GM12865 (cell line): ENCODE data around the gene AREL1.

Experiments used
- DNase-seq: peaks from one replicate; pipeline ENCODE4 v3.0.0; 2010; ENCODE audit warnings: low read depth
- H3K4me3 ChIP-seq: 2 replicates; pipeline ENCODE4 v1.5.1; 2011; ENCODE audit warnings: mild to moderate bottlenecking, low read depth, low read length, control low read depth
- CTCF ChIP-seq: IDR thresholded peaks from 2 replicates; pipeline ENCODE4 v1.5.1; 2011; ENCODE audit warnings: low read length, control low read depth, low read depth, inconsistent platforms; ENCODE audit not compliant: insufficient read depth; ENCODE audit errors: missing control alignments

The AREL1 gene

GRCh38 chr14:74655599-74656395 lies 57.1 kb downstream of the AREL1 start:
- H3K4me3 ChIP-seq = no peak overlapping the region
- no peak for DNase-seq
- no peak for TF ChIP-seq CTCF

- TF ChIP-seq CTCF = no peak
- H3K4me3 ChIP-seq = no peak overlapping the region
- DNase-seq = no peak
Measured at GRCh38 chr14:74654931-74655330, 57.9 kb downstream of the AREL1 start.

- DNase-seq = no peak
- no peak for TF ChIP-seq CTCF
- no peak overlapping the region for H3K4me3 ChIP-seq
Measured at GRCh38 chr14:74653386-74654138, 59.3 kb downstream of the AREL1 start.

- DNase-seq = no peak
- no peak for TF ChIP-seq CTCF
- H3K4me3 ChIP-seq = no peak overlapping the region
Measured at GRCh38 chr14:74652541-74652940, 60.3 kb downstream of the AREL1 start.

- H3K4me3 ChIP-seq = no peak overlapping the region
- no peak for TF ChIP-seq CTCF
- DNase-seq = no peak
Measured at GRCh38 chr14:74650927-74651686, 61.8 kb downstream of the AREL1 start.

GRCh38 chr14:74649673-74650072 lies 63.2 kb downstream of the AREL1 start:
- TF ChIP-seq CTCF = no peak
- no peak for DNase-seq
- H3K4me3 ChIP-seq = no peak overlapping the region
